ENCODE data around the gene SKA3. TPM values are rescaled to one million over a fixed set of nuclear protein-coding genes. Genes with fewer than 3 reads are reported as not detected.
"Not testable (repeated sequence)": the region's sequence is repeated elsewhere in the genome, so short reads cannot be mapped to it uniquely, and the experiment has no call there.

SKA3 gene
- polyA plus RNA-seq, 1 of the 3 experiments (the other 2 are of a cell fraction), result 5.9 TPM

DNA sequence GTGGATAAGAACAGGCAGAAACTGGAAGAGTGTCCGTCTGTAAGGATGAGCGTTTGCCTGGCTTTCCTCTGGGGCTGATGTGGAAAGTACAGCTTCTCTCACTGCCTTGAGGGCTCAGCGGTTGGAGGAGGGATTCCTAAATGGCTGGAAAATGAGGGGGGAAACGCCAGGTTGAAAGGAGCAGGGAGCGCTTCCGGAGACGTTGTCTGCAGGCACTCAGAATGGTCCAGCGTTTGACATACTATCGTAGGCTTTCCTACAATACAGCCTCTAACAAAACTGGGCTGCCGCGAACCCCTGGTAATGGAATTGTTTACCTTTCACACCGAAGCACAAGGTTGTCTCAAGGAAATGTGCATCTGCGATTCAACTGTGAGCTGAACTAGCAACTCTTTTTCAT is 40.0 kb upstream of the SKA3 start:
- no peaks in the 10 kb centered on the region for H3K9me2 ChIP-seq
- no peak overlapping the region for H3K9ac ChIP-seq
- no peaks in the 10 kb centered on the region for H3F3A ChIP-seq (replicated peaks; ENCODE audit: insufficient read depth)
- no peak for TF ChIP-seq FOXJ3 (CRISPR knock-in tag; IDR thresholded peaks at IDR 0.05)
- no peak for TF ChIP-seq NFIC (IDR thresholded peaks at IDR 0.05; ENCODE audit: borderline replicate concordance)
- TF ChIP-seq, protein P1, sequence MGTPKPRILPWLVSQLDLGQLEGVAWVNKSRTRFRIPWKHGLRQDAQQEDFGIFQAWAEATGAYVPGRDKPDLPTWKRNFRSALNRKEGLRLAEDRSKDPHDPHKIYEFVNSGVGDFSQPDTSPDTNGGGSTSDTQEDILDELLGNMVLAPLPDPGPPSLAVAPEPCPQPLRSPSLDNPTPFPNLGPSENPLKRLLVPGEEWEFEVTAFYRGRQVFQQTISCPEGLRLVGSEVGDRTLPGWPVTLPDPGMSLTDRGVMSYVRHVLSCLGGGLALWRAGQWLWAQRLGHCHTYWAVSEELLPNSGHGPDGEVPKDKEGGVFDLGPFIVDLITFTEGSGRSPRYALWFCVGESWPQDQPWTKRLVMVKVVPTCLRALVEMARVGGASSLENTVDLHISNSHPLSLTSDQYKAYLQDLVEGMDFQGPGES (IDR thresholded peaks at IDR 0.05; ENCODE audit: low read depth, low read length), result no peak
- TF ChIP-seq RFX5 (IDR thresholded peaks at IDR 0.05; ENCODE audit: low read length), result no peak
- H3K4me3 ChIP-seq (ENCODE audit: low read depth in 2 of 2, low read length in 1 of 2), result peak overlapping the region; percentile 32 to 57
- peak overlapping the region; percentile 67; the same call in 1 of the 2 replicates for H2AFZ ChIP-seq (ENCODE audit: low read depth)
- H3K27me3 ChIP-seq (ENCODE audit: insufficient read depth), result no peaks in the 10 kb centered on the region; the same call in 1 of the 2 replicates
- peak overlapping the region; percentile 61 for H3K4me2 ChIP-seq
- H3K36me3 ChIP-seq (replicated peaks in 1 of 2; ENCODE audit: control insufficient read depth in 1 of 2, insufficient read depth in 2 of 2, low read length in 1 of 2), result no peaks in the 10 kb centered on the region
- CTCF ChIA-PET, result no interaction called here
- H3K27ac ChIP-seq (ENCODE audit: low read depth in 2 of 2, low read length in 1 of 2), result no peak overlapping the region
- no peaks in the 10 kb centered on the region for H4K20me1 ChIP-seq (ENCODE audit: insufficient read depth)
- DNase-seq, result no peak
- 6% methylated on average over 12 of the region's 13 CpGs for WGBS (ENCODE audit: low lambda C conversion rate)
- H3K79me2 ChIP-seq (ENCODE audit: insufficient read depth), result no peaks in the 10 kb centered on the region
- 0 out of 2 replicates have a peak, but pooled peaks cover 4% of the 10 kb centered on the region for H3K9me3 ChIP-seq
- POLR2A ChIA-PET, result no interaction called here
- peaks cover 0 to 4% of the 10 kb centered on the region in 2 experiments; a peak in 1 of 4 replicates for H3K4me1 ChIP-seq (ENCODE audit: control insufficient read depth in 1 of 2, insufficient read depth in 2 of 2, low read depth in 1 of 2, low read length in 1 of 2)

DNA sequence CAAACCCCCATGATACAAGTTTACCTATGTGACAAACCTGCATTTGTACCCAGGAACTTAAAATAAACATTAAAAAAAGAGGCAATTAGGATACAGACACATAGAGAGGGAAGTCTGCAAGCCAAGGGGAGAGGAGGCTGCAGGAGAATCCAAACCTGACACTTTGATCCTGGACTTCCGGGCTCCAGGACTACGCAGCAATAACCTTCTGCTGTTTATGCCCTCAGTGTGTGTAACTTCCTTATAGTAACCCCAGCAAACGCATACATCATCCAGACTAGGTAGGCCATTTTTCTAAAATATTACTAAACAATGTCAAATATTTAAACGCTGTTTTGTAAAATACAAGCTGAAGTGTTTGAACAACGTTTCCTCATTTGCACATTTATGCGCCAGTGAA is 39.1 kb upstream of the SKA3 start:
- H3K4me2 ChIP-seq; H3K4me3 ChIP-seq (ENCODE audit: low read depth in 2 of 2, low read length in 1 of 2); H3K27me3 ChIP-seq (ENCODE audit: insufficient read depth); H3K9me3 ChIP-seq; H3K9ac ChIP-seq; H3F3A ChIP-seq (replicated peaks; ENCODE audit: insufficient read depth); H3K79me2 ChIP-seq (ENCODE audit: insufficient read depth); H2AFZ ChIP-seq (ENCODE audit: low read depth); POLR2A ChIA-PET; DNase-seq; H3K9me2 ChIP-seq; H3K36me3 ChIP-seq (replicated peaks in 1 of 2; ENCODE audit: control insufficient read depth in 1 of 2, insufficient read depth in 2 of 2, low read length in 1 of 2); CTCF ChIA-PET; H3K27ac ChIP-seq (ENCODE audit: low read depth in 2 of 2, low read length in 1 of 2); H4K20me1 ChIP-seq (ENCODE audit: insufficient read depth); H3K4me1 ChIP-seq (ENCODE audit: control insufficient read depth in 1 of 2, insufficient read depth in 2 of 2, low read depth in 1 of 2, low read length in 1 of 2): not testable (repeated sequence)
- WGBS (ENCODE audit: low lambda C conversion rate), result 43% methylated on average over 6 of the region's 6 CpGs

DNA sequence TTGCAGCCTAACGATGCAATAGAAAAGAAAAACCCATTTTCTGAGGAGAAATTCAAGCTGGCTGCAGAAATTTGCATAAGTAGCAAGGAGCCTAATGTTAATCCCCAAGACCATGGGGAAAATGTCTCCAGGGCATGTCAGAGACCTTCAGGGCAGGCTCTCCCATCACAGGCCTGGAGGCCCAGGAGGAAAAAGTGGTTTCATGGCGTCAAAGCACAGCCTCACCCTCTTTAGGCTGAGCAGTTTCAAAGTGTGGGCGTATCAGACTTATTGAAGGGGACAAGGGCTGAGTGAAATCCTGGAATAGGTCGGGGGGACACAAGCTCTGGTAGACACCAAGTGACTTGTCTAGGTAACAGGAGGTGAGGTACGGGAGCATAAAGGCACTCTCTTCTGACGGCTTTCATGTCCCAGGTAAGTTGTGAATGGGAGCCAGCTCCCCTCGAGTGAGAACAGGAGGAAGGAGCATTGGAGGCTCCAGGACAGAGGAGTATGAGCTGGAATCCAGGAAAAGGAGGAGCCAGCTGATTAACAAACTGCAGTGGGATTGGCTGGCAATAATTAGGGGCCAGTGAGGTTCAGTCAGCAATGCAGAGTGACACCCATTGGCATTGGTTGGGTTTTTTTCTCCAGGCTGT is 35.9 kb upstream of the SKA3 start:
- no peak overlapping the region for H3K4me3 ChIP-seq (ENCODE audit: low read depth in 2 of 2, low read length in 1 of 2)
- TF ChIP-seq MEF2A (IDR thresholded peaks at IDR 0.05; ENCODE audit: borderline replicate concordance, low read depth) (no peak), NFIC (IDR thresholded peaks at IDR 0.05; ENCODE audit: borderline replicate concordance) (no peak)
- ChIA-PET POLR2A (no interaction called here), CTCF (no interaction called here)
- H3K4me1 ChIP-seq (ENCODE audit: control insufficient read depth in 1 of 2, insufficient read depth in 2 of 2, low read depth in 1 of 2, low read length in 1 of 2), result peaks cover 0 to 4% of the 10 kb centered on the region in 2 experiments; a peak in 1 of 4 replicates
- 5% methylated on average over 7 of the region's 7 CpGs for WGBS (ENCODE audit: low lambda C conversion rate)
- no peaks in the 10 kb centered on the region for H3K36me3 ChIP-seq (replicated peaks in 1 of 2; ENCODE audit: control insufficient read depth in 1 of 2, insufficient read depth in 2 of 2, low read length in 1 of 2)
- H3K9me3 ChIP-seq, result no peaks in the 10 kb centered on the region
- H3K9me2 ChIP-seq, result no peaks in the 10 kb centered on the region
- H2AFZ ChIP-seq (ENCODE audit: low read depth), result no peak overlapping the region
- H3F3A ChIP-seq (replicated peaks; ENCODE audit: insufficient read depth), result peaks cover 3% of the 10 kb centered on the region
- no peak overlapping the region for H3K9ac ChIP-seq
- peaks cover 14% of the 10 kb centered on the region; the same call in 1 of the 2 replicates for H3K27me3 ChIP-seq (ENCODE audit: insufficient read depth)
- no peaks in the 10 kb centered on the region for H3K79me2 ChIP-seq (ENCODE audit: insufficient read depth)
- no peaks in the 10 kb centered on the region for H4K20me1 ChIP-seq (ENCODE audit: insufficient read depth)
- DNase-seq, result no peak
- H3K27ac ChIP-seq (ENCODE audit: low read depth in 2 of 2, low read length in 1 of 2), result no peak overlapping the region
- no peak overlapping the region for H3K4me2 ChIP-seq
